Activated T-cell treated with anti-CD3 and anti-CD28 coated beads for 48 hours (primary cell): Measurements from ENCODE around the gene CERS6.

Experiments used
- DNase-seq: peaks from one replicate; pipeline ENCODE4 v3.0.0-alpha.2; 2020; ENCODE audit warnings: low read depth

The CERS6 gene

GRCh38 chr2:168801961-168802858 lies 346.1 kb downstream of the CERS6 start, which contains the start of gene NOSTRIN:
NOSTRIN (plus strand) TSS chr2:168802637; CDS start chr2:168802647, 10 bp downstream.
- DNase-seq = no peak

DNA sequence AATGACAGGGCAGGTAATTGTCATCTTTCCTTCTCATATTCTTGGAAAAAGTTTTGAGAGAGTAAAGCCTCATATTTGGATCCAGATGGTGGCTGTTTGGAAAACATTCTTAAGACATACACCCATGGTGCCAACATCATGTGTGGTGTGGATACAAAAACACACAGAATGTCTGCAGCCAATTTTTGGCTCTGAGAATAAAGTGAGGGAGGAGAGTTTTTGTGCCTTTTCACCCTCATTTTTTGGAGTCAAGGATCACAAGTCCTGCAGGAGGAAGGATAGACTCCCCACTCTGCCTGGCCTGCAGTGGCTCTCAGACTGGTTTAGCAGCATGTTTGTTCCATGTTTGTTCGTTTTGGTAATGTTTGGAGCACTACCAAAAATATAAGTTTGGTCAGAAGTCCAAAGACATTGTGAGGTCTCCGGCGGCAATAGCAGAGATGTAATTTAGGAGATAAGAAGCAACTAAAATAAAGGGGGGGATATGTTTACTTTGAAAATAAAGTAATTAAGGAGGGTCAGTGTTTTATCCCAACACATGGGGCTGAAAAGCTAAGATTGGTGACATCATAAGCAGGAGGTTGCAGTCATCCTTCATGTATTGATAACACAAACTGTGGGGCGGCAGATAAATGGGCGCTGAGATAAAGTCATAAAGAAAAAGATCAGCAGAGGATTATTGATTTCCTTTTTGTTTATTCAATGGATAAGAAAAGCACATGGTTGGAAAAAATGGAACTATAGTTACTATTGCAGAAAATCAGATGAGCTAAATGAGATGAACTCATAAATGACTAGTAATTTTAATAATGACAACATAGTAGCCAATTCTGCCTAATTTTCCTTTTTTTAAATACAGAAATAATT lies 347.0 kb downstream of the CERS6 start:
- no peak for DNase-seq

- no peak for DNase-seq
Observed at GRCh38 chr2:168804214-168804613, 348.1 kb downstream of the CERS6 start.

DNA sequence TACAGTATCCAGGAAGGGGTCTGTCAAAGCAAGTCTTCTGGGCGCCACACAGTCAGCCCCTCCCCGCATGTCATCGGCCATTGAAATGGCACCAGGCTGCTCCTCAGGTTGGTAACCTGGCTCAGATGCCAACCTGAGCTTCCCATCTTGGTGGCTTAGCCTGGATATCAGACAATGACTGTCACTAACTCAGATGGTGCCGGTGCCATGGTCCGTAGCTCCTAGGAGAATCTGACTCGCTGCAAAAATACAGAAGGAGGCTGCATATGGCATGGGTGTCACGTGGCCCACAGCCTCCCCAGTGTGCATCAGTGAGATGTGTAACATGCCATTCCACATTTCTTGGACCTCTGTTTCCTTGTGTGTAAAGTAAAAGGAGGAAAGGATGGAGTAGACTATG lies 349.5 kb downstream of the CERS6 start:
- DNase-seq = no peak

DNA sequence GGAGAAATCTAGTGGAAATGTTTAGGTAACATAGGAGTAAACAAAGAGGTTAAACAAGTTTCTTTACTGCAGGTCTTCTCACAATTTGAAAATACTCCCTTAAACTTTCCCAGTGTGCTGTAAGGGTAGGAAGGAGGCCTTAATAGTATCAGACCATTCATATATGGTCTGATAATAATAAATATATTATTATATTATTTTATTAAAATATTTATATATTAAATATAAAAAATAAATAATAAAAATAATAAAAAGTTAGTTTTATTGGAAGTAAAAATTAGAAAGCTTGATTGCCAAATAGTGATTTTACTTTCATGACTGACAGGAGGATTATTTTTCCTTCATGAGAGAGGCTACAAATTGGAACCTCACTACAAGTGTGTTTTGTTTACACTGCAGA lies 353.5 kb downstream of the CERS6 start:
- DNase-seq = no peak

- no peak for DNase-seq
Observed at GRCh38 chr2:168810235-168810634, 354.2 kb downstream of the CERS6 start.

DNA sequence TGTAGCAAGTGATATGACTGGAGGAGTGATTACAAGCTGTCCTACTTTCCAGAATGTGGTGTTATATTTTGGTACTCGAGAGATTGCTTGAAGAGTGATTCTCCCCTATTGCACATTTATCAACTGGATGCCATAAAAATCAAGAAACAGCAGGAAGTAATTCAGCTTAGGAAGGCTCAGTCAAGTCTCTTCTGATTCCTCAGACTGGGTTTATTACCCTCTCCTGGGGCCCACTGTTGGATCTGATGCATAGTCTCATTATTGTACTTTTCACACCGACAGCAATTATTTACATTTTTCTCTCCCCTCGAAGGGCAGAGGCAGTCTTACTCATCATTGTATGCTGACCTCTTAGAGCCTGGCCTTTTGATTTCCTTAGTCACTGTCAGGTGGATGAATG lies 355.6 kb downstream of the CERS6 start:
- DNase-seq = no peak

GRCh38 chr2:168814046-168814445 lies 358.0 kb downstream of the CERS6 start:
- DNase-seq = no peak

GRCh38 chr2:168814939-168815907 lies 359.2 kb downstream of the CERS6 start:
- no peak for DNase-seq

GRCh38 chr2:168816369-168816768 lies 360.3 kb downstream of the CERS6 start:
- DNase-seq = no peak

DNA sequence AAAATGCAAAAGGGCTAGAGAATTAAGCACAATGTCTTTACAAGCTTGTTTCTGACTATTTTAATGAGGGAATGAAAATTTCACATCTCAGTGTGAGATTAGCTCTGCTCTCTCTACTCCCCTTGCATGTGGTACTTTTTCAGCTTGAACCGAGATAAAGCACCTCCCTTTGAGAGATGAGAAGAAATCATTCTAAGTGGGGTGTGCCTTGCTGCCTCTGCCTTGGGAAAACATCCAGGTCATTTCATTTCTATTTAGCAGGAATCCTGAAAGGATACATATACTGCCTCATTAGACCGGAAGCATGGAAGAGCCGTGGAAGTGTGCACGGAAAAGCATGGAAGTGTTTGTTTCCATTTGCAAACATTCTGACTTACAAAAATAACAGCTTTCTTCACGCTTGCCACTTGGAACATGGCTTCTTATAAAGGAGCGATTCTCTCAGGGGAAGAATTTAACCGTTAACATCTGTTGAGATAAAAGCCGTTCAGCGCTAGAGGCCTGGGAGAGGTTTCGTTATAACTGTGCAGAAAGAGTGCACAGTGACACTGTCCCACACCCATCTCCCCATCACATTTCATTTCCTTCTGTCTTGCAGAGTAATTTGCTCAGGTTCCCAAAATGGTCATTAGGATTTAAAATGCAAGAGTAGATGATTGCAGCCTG lies 363.1 kb downstream of the CERS6 start:
- DNase-seq = no peak

DNA sequence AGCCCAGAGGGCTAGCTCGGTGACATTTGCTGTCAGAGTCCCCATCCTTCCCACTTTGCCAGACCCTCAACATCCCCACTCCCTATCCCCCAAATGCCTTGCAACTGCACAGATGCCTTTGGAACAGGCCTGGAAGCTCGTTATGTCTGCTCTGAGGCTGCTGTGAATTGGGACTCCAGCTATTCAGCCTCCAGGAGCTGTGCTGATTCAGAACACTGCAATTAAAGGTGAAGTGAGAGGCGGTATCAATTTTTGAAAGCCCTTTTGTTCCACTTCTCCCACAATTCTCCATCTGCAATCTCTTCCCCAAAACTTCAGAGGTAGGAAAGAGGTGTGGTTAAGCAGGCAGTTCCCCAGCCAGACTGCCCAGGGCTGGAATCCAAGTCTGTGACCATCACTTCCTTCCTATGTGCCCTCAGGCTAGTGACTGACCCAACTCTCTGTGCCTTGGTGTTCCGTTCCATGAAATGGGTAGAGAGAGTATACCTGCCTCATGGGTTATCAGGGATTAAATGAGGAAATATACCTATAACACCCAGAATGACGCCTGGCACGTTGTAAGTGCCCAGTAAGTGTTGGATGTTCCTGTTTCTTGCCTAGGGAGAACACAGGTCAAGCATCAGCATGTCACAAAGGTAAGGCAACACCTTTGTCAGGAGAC lies 363.9 kb downstream of the CERS6 start:
- no peak for DNase-seq

DNA sequence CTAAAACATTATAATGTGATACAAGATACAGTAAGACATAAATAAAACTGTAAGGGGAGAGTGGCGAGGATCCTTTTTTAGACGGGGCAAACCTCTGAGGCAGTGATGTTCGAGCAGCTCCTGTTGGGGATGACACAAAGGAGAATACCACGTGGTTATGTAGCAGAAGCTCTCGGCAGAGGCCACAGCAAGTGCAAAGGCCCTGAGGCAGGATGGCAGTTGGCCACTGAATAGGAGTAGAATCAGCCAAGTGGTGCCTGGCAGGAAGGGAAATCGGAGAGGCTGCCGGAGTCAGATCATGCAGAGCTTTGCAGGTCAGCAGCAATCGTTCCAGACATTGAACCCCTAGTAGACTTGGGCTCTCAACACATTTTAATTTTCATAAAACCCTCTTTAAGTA lies 365.5 kb downstream of the CERS6 start:
- DNase-seq = no peak

- DNase-seq = no peak
Observed at GRCh38 chr2:168821992-168822391, 365.9 kb downstream of the CERS6 start.
